ENCODE data around the gene RACGAP1. TPM values are rescaled to one million over a fixed set of nuclear protein-coding genes. Genes with fewer than 3 reads are reported as not detected.

Gene RACGAP1
- total RNA-seq, 1 donor from 2014 or later = 3.9 TPM

DNA sequence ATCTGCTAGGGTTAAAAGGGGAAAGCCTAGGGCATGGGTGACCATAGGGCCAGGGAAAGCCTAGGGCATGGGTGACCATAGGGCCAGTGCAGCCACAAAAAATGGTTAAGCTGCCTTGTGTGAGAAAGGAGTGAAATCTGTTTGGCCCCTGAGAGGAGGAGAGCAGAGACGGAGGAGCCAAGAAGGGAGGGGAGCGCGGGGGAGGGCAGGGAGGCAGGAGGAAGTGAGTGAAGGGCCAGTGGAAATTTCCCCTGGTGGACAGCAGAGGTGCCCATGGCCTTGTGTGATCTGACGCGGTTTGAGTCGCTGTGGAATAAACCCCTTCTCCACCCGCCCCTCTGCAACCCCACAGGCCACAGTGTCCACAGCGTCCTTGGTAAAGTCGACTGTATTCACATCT lies 53.2 kb downstream of the RACGAP1 start:
- ATAC-seq (no peak), DNase-seq (ENCODE audit: low spot score) (no peak)

DNA sequence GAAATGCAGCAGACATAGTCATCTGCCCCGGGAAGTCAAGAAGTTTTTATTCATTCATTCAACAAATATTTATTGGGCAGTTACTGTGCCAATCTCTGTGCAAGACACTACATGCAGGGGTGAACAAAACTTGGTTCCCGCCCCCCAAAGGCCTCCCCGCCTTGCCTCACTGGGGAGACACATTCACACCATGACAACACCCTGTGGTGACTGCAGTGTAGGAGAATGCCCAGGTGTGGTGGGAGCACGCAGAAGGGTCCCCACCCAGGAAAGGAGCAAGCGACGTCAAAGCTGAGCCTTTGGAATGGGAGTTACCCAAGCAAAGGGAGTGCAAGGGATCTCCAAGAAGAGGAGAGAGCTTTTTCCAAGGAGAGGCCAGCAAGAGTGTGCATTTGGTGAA lies 54.2 kb downstream of the RACGAP1 start:
- no peak for DNase-seq (ENCODE audit: low spot score)
- no peak for ATAC-seq

DNA sequence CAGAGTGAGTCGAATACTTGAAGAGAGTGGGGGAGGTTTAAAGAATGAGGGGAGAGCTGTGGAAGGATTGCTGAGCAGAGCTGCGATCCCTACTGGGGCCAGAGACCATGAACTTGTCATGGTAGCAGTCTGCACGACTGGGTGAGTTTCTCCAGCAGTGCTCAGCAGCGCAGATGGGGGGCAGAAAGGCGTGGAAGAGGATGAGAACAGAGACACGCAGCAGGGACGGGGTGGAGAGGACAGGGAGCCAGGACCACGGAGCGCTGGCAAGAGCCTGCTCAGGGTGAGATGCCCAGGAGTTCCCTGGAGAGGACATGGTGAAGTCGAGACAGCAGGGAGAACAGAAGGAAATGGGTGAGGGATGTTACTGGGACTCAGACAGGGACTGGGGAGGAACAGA lies 54.6 kb downstream of the RACGAP1 start:
- ATAC-seq = no peak
- no peak for DNase-seq (ENCODE audit: low spot score)

DNA sequence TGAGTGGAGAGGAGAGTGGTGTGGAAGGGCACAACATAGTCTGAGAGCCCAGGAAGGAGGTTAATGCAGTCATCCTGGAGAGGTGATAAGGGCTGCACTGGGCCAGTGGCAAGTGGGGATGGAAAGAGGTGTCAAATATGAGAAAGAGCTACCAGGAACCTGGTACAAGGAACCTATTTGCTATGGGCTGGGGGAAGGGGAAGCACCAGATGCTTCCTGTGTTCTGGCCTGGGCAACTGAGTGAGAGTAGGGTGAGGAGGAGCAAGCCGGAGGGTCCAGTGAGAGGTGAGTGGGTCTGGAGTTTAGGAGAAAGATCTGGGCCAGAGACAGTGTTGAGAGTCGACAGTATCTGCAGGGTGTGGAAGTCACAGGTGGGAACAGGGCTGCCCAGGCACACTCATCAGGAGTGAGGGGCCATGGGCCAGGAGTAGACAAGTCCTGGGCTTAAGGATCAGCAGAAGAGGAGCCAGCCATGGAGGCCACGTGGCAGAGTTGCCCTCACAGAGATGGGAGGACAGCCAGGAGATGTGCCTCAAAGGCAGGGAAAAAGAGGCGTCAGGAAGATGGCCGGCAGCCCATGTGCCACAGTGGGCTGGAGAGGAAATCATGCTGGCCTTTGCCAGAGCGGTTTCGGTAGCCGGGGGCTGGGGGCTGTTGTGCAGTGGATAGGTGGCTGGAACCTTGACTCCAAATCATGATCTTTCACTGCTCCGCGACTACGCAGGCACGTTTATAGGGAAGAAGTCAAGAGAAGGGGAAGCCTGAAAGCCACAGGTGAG lies 55.5 kb downstream of the RACGAP1 start:
- ATAC-seq = no peak
- DNase-seq (ENCODE audit: low spot score) = no peak

DNA sequence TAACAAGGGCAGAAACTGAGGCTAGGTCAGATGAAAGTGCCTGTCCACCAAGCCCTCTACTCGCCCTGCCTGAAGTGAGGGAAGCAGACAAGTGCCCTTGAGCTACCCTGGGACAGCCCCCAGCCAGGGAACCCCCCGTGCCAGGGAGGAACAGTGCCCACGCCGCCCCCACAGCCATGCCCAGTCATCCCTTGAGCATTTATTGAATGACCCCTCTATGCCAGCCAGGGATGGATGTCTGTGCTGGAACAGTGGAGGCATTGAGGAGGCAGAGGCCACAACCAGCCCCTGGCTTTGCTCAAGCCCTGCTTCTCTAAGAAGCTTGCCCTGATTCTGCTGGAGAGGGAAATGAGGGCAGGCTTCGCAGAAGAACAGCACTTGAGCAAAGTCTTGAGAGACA lies 56.3 kb downstream of the RACGAP1 start:
- DNase-seq (ENCODE audit: low spot score) = no peak
- no peak for ATAC-seq

DNA sequence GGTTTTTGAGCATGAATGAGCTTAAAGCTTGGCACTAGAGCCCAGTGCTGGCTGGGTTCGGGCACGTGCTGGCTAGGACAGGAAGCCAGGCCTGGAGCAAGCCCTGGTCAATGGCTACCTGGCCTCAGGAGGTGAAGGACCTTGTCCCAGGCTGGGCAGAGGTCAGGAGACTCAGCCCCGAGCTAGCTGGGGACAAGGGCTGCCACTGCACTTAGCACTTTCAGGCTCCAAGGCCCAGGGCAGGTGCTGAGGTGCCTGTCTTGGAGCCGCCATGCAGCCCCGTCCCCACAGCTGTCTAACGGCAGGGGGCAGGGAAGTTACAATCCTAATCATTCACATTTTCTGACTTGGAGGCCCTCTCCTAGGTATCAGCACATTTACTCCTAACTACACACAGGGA lies 56.8 kb downstream of the RACGAP1 start:
- peak; percentile 91 for DNase-seq (ENCODE audit: low spot score)
- peak; percentile 71 for ATAC-seq

DNA sequence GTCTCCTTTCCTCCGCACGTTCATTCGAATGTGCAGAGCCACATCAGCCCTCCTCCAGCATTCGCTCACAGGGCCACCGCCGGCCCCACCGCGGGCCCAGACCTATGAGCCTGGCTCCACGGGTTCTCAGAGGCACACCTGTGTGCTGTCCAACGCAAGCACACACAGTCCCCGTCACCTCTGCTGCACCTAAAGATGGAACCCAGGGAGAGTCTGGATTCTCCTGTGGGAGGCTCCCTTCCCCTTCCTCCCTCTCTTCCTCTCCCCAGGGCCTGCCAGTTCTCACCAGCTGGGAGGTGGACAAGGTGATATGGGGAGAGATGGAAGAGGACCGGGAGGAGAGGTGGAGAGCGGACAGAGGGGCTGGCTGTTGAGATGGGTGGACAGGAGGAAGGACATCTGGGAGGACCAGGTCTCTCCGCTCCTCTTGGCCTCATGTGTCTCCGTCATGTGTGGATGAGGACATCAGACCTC lies 57.5 kb downstream of the RACGAP1 start:
- DNase-seq (ENCODE audit: low spot score) (no peak), ATAC-seq (no peak)

DNA sequence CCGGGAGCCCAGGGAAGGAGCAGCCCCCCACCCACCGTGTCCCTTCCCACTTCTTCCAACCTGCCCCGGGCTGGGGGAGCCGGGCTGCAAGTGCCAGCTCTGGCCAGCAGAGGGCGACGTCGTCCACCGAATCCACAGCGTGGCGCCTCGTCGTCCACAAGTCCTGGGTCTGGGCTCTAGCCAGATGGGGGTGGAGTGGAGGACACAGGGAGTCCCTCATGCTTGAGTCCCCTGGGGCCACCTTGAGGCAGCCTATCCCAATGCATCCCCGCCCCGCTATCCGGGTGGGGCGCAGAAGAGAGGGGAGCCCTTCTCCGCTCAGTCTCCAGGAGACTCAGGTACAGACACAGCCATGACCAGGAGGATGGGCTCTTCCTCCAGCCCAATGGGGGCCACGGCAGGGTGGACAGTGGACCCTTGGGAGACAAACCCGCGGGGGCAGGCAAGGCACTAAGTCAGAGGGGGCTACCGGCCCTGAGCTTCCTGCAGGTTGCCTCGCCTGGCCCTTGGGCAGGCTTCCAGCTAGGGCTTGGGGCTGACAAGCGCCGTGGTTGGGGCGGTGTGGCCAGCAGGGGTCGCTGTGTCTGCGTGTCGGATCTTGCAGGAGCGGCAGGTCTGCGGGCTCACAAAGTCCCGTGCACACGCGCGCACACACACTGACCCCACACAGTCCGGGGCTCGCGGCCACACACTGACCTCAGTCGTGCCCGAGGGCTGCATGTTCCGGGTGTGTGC lies 58.1 kb downstream of the RACGAP1 start:
- peak; percentile 76 for ATAC-seq
- peak; percentile 92 for DNase-seq (ENCODE audit: low spot score)

DNA sequence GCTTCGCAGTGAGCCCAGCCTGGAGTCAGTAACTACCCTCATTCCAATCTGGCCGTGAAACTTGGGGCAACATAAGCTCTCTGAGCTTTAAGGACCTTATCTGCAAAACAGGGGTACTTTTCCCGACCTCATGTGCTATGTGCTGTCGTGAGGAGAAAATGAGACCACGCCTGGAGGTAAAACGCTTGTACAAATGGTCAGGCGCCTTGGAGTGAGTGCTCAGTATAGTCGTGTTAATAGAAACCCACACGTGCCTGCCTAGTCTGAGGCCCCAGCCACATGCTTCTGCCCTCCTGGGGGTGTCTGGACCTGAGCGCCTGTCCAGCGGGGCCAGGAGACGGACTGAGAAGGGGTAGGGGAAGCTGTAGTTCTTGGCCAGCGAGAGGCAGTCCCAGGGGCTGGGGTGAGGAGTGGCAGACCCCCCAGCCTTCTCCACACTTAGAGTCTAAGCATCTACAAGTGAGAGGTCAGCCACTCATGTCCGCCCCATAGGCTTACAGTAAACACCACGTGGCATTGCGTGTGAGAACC lies 58.7 kb downstream of the RACGAP1 start:
- ATAC-seq = no peak

DNA sequence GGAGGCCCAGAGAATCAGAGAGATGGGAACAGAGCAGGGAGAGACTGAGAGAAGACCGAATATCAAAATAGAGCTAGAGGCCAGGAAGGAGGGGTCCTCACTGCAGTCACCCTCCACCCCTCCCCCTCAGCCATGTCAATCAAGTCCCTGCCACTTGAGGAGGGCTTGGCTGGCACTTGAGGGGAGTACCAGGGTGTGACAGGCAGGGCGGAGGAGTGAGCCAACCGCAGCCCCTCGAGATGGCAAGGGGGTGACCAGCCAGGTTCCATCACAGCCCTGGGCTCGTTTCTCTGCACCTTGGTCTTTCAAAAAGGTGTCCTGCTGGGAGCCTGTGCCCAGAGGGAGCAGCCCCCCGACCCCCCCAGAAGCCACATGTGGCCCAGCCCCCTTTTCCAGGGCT lies 59.5 kb downstream of the RACGAP1 start:
- ATAC-seq (no peak), DNase-seq (ENCODE audit: low spot score) (no peak)

More for the DNA sequence above, 58.7 kb downstream of the RACGAP1 start:
- no peak for DNase-seq (ENCODE audit: low spot score)

DNA sequence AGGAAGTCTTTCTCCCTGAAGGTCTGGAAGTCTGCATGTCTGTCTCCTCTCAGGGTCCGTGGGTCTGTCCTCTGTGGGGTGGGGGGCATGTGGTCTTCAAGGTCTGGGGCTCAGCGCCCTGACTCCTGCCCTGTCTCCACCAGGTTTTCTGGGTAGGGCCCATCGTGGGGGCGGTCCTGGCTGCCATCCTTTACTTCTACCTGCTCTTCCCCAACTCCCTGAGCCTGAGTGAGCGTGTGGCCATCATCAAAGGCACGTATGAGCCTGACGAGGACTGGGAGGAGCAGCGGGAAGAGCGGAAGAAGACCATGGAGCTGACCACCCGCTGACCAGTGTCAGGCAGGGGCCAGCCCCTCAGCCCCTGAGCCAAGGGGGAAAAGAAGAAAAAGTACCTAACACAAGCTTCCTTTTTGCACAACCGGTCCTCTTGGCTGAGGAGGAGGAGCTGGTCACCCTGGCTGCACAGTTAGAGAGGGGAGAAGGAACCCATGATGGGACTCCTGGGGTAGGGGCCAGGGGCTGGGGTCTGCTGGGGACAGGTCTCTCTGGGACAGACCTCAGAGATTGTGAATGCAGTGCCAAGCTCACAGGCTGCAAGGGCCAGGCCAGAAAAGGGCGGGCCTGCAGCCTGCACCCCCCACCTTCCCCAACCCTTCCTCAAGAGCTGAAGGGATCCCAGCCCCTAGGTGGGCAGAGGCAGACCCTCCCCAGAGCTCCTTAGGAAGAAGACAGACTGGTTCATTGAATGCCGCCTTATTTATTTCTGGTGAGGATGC lies 60.3 kb downstream of the RACGAP1 start:
- ATAC-seq = no peak
- no peak for DNase-seq (ENCODE audit: low spot score)

DNA sequence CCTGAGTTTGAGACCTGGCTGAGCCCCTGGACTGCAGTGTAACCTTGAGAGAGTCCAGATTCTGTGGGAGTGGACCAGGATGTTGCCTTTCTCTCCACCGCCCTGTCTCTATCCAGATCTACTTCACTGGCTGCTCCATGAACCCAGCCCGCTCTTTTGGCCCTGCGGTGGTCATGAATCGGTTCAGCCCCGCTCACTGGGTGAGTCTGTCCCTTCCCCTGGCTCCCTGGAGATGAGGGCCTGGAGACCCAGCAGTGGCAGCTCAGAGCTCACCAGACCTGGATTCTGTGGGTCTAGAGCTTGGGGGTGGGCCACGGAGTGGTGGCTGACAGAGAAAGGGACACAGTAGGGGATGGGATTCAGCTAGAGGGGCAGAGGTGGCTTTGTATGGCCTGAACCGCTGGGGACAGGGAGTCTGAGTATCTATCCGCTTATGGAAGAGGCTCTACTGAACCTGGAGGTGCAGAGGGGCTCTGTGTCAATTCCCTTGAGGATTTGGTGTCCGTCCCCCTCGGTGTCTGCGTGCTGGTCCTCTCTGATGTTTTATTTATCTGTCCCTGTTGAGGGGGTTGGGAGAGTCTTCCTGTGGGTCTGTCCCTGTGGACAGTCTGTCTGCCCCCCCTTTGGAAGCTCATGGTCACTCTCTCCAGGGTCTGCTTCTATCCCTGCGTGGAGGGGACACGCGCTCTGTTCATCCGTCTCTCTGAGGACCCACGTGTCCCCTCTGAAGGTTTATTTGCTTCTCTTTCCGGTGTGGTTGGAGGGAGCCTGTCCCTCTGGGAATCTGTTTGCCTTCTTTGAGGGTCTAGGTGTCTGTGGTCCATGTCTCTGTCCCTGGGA lies 61.1 kb downstream of the RACGAP1 start:
- no peak for ATAC-seq
- no peak for DNase-seq (ENCODE audit: low spot score)

DNA sequence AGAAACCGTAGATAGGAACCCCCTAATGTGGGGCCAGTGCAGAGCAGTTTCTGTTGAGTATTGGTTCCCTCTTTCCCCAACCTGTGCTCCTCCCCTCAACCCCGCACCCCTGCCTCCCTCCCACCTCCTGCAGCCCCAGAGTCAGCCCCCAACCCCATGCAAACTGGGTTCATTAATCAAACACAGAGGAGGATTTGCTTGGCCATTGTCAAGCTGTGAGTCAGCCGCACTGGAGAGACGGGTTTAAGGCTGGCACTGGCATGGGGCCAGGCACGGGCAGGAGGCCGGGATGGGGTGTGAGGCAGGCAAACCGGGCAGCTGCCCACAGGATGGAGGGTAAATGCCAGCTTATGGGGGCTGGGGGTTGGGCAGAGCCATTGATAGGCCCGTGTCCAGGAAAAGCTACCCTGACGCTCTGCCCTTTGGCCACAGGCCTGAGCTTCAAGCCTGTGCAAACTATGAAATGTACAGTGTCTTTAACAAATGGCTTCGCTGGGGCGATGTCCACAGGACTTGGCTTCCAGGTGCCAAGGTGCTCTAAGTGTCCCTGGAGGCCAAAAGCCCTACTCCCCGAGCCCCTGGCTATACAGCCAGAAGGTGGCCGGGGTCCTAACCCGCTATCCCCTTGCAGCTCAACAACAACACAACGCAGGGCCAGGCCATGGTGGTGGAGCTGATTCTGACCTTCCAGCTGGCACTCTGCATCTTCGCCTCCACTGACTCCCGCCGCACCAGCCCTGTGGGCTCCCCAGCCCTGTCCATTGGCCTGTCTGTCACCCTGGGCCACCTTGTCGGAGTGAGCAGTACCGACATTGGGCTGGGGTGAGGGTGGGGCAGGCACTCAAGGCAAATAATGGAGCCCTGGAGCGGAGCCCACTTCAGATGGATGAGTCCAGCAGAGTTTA lies 62.2 kb downstream of the RACGAP1 start:
- peak; percentile 70 for ATAC-seq
- DNase-seq (ENCODE audit: low spot score) = peak; percentile 93

DNA sequence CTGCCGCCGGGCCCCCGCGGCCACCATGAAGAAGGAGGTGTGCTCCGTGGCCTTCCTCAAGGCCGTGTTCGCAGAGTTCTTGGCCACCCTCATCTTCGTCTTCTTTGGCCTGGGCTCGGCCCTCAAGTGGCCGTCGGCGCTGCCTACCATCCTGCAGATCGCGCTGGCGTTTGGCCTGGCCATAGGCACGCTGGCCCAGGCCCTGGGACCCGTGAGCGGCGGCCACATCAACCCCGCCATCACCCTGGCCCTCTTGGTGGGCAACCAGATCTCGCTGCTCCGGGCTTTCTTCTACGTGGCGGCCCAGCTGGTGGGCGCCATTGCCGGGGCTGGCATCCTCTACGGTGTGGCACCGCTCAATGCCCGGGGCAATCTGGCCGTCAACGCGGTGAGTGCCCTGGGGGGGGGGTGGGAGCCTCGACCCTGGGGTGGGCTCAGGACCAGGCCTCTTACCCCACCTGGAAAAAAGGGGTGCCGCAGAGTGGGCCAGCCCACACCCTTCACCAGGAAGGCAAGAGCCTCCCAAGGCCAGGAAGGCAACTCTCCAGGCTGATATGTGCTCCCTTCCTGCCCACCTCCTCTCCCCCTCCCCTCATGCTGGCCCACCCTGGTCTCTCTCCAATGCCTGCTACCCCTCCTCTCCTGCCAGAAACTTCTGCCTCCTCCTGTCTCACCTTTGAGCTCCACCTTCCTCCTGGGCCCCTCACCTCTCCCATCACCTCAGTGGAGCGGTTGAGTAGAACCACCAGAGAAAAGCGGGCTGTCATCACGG lies 63.1 kb downstream of the RACGAP1 start:
- no peak for DNase-seq (ENCODE audit: low spot score)
- no peak for ATAC-seq

DNA sequence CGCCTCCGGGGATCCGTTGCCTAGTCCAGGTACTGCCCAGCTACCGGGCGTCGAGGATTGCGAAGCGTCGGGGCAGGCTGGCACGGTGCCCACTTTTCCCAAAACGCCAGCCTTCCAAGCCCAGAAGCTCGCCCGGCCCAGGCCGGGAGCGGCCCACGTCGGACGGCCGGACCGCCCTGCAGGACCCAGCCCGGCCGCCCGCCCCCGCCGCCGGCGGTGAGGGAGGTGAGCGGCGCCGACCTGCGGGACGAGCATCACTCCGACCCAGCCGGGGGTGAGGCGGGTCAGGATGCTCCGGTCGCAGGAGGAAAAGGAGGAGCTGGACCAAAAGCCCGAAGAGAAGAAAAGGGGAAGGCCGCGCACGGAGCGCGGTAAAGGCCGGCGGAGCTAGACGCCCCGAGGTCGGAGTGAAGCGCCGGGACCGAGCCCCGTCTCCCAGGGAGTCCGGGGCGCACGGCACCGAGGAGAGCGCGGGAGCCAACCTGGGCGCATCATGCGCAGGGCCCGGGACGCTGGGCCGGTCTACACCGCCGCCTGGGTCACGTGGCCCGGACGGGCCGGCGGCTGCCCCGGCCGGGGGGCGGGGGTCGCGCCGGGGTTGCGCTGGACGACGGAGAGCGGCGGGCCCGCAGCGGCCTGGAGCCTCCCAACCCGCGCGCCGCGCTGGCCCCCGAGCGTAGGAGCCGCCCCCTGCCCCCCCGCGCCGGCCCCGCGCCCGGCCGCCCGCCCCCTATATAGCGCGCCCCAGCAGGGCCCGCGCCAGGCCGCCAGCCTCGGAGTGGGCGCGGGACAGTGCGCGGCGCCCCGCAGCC lies 64.0 kb downstream of the RACGAP1 start, which contains the start of gene AQP5:
TSS of gene AQP5 (plus strand) at position 762 of the 812 bp plus-strand sequence. CDS start 146 bp downstream, outside the sequence.
- ATAC-seq (no peak), DNase-seq (ENCODE audit: low spot score) (no peak)

DNA sequence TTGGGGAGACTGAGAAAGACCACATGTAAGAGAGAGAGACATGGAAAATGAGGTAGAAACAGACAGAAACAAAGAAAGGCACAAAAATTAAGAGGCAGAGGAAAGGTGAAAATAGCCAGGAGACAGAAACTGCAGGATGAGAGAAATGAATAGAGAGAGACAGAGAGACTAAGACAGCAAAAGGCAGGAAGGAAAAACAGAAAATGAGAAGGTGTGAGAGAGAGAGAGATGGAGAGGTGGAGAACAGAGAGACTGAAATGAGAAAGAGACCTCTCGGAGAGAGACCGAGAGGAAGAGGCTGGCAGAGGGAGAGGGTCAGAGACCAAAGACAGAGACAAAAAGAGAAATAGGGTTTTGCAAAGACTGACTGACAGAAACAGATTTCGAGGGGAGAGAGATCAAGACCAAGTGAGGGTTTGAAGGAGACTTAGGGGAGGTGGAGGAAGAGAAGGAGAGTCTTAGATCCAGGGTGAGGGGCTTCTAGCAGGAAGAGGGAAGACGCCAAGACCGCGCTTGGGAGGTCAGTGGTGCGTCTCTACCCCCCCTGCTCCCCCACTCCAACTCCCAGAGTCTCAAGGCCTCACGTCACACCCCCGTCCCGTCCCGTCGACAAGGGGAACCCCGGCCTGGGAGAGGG lies 64.7 kb downstream of the RACGAP1 start:
- DNase-seq (ENCODE audit: low spot score) (no peak), ATAC-seq (no peak)
